Right lobe of liver (tissue), 4 donors: ENCODE results near the gene CTDSP2.

ENCODE experiments used
- POLR2A ChIP-seq: fragments of 450-650 bp; IDR thresholded peaks from one replicate; pipeline ENCODE4 v1.6.1; 2017; ENCODE audit warnings: antibody characterized with exemption, mild to moderate bottlenecking
- TF ChIP-seq, protein P1 (sequence below), 4 donors: fragments of 200-600 bp in 3 of 4; fragments of 450-650 bp in 1 of 4; IDR thresholded peaks; one replicate each; pipeline versions ENCODE4 v1.5.1 to v1.8.0; 2016 to 2022; ENCODE audit warnings: antibody characterized with exemption in 4 of 4, mild to moderate bottlenecking in 2 of 4
- donor health status: DM: no; HTN: no; CAD: no.
- donor health status: DM: no; HTN: no; CAD: no.
- donor health status: DM: no; HTN: yes; CAD: no.

- TF ChIP-seq, protein P1, sequence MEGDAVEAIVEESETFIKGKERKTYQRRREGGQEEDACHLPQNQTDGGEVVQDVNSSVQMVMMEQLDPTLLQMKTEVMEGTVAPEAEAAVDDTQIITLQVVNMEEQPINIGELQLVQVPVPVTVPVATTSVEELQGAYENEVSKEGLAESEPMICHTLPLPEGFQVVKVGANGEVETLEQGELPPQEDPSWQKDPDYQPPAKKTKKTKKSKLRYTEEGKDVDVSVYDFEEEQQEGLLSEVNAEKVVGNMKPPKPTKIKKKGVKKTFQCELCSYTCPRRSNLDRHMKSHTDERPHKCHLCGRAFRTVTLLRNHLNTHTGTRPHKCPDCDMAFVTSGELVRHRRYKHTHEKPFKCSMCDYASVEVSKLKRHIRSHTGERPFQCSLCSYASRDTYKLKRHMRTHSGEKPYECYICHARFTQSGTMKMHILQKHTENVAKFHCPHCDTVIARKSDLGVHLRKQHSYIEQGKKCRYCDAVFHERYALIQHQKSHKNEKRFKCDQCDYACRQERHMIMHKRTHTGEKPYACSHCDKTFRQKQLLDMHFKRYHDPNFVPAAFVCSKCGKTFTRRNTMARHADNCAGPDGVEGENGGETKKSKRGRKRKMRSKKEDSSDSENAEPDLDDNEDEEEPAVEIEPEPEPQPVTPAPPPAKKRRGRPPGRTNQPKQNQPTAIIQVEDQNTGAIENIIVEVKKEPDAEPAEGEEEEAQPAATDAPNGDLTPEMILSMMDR (IDR thresholded peaks at IDR 0.05): no peak
- TF ChIP-seq POLR2A: no peak
These were observed 8.5 kb downstream of the CTDSP2 start for GRCh38 chr12:57837864-57838562.
